Liver (tissue), 9 donors: ENCODE data around the gene TBC1D9. TPM values are rescaled to one million over a fixed set of nuclear protein-coding genes. Genes with fewer than 3 reads are reported as not detected.

Experiments used
- DNase-seq: peaks from one replicate; pipeline ENCODE4 v3.0.0-alpha.2; 2017; ENCODE audit warnings: low spot score
- H3K27ac ChIP-seq, 2 donors: one replicate each; pipeline ENCODE4 v1.7.0; 2013; ENCODE audit warnings: inconsistent platforms in 2 of 2, low read length in 2 of 2, control low read depth in 1 of 2, low read depth in 1 of 2, mild to moderate bottlenecking in 1 of 2
- H3K27me3 ChIP-seq, 4 donors: one replicate each; pipeline versions ENCODE4 v1.6.1 to v1.7.0; 2013; ENCODE audit warnings: low read length in 3 of 4, inconsistent platforms in 1 of 4, mild to moderate bottlenecking in 1 of 4, moderate library complexity in 1 of 4; ENCODE audit not compliant: control insufficient read depth in 4 of 4, insufficient read depth in 4 of 4
- H3K36me3 ChIP-seq, 4 donors: one replicate each; pipeline versions ENCODE4 v1.6.1 to v1.7.0; 2013; ENCODE audit warnings: low read length in 3 of 4, mild to moderate bottlenecking in 3 of 4, low read depth in 1 of 4, moderate library complexity in 1 of 4; ENCODE audit not compliant: control insufficient read depth in 4 of 4, insufficient read depth in 3 of 4
- H3K4me1 ChIP-seq, 4 donors: one replicate each; pipeline versions ENCODE4 v1.6.1 to v1.7.0; 2013; ENCODE audit warnings: low read length in 3 of 4, mild to moderate bottlenecking in 3 of 4, moderate library complexity in 1 of 4; ENCODE audit not compliant: control insufficient read depth in 4 of 4, insufficient read depth in 4 of 4
- H3K4me3 ChIP-seq, 3 donors: one replicate each; pipeline versions ENCODE4 v1.6.1 to v1.7.0; 2013; ENCODE audit warnings: low read length in 3 of 3, control low read depth in 1 of 3, low read depth in 1 of 3, mild to moderate bottlenecking in 1 of 3
- H3K9ac ChIP-seq, 2 donors: one replicate each; pipeline ENCODE4 v1.7.0; 2013; ENCODE audit warnings: low read length in 2 of 2, mild to moderate bottlenecking in 2 of 2, moderate library complexity in 2 of 2, control low read depth in 1 of 2, low read depth in 1 of 2
- H3K9me3 ChIP-seq, 4 donors: one replicate each; pipeline versions ENCODE4 v1.6.1 to v1.7.0; 2013; ENCODE audit warnings: low read length in 3 of 4; ENCODE audit not compliant: control insufficient read depth in 4 of 4
- ATF3 ChIP-seq: IDR thresholded peaks from 2 replicates; pipeline ENCODE4 v1.6.1; 2016; ENCODE audit warnings: antibody characterized with exemption
- CTCF ChIP-seq: fragments of 150-350 bp; IDR thresholded peaks from 2 replicates; pipeline ENCODE4 v1.5.1; 2017; ENCODE audit warnings: improper control_type of control experiment, low read depth, low read length; ENCODE audit not compliant: missing input control
- EGR1 ChIP-seq, 2 donors: IDR thresholded peaks; 2 replicates each; pipeline ENCODE4 v1.6.1; 2016 to 2018; ENCODE audit warnings: antibody characterized with exemption in 2 of 2, low read depth in 2 of 2
- FOXA2 ChIP-seq: IDR thresholded peaks from 2 replicates; pipeline ENCODE4 v1.6.1; 2016; ENCODE audit warnings: antibody characterized with exemption
- HNF4A ChIP-seq, 2 donors: conservative IDR thresholded peaks; 2 replicates each; pipeline ENCODE4 v1.6.1; 2016; ENCODE audit warnings: antibody characterized with exemption in 2 of 2, mild to moderate bottlenecking in 2 of 2
- HNF4G ChIP-seq: IDR thresholded peaks from 2 replicates; pipeline ENCODE4 v1.6.1; 2016; ENCODE audit warnings: antibody characterized with exemption
- JUND ChIP-seq, 2 donors: IDR thresholded peaks; 2 replicates each; pipeline ENCODE4 v1.6.1; 2016; ENCODE audit warnings: antibody characterized with exemption in 2 of 2
- RAD21 ChIP-seq, 2 donors: IDR thresholded peaks; 2 replicates each; pipeline ENCODE4 v1.6.1; 2016; ENCODE audit warnings: antibody characterized with exemption in 2 of 2, mild to moderate bottlenecking in 2 of 2
- REST ChIP-seq: IDR thresholded peaks from 2 replicates; pipeline ENCODE4 v1.6.1; 2016; ENCODE audit warnings: antibody characterized with exemption, mild to moderate bottlenecking
- RXRA ChIP-seq, 2 donors: IDR thresholded peaks; 2 replicates each; pipeline ENCODE4 v1.6.1; 2017 to 2018; ENCODE audit warnings: antibody characterized with exemption in 2 of 2, mild to moderate bottlenecking in 1 of 2
- SP1 ChIP-seq: IDR thresholded peaks from 2 replicates; pipeline ENCODE4 v1.6.1; 2018; ENCODE audit warnings: antibody characterized with exemption, mild to moderate bottlenecking
- TAF1 ChIP-seq: conservative IDR thresholded peaks from 2 replicates; pipeline ENCODE4 v1.6.1; 2016; ENCODE audit warnings: antibody characterized with exemption, mild to moderate bottlenecking
- YY1 ChIP-seq: IDR thresholded peaks from 2 replicates; pipeline ENCODE4 v1.6.1; 2016; ENCODE audit warnings: antibody characterized with exemption, mild to moderate bottlenecking
- ZBTB33 ChIP-seq: IDR thresholded peaks from 2 replicates; pipeline ENCODE4 v1.6.1; 2016; ENCODE audit warnings: antibody characterized with exemption
- WGBS: extraction: QIAGEN DNeasy Blood & Tissue Kit; methylation state at CpG from one replicate; pipeline ENCODE4 v1.1.7; 2013; 5-methylcytosine and 5-hydroxymethylcytosine counted together
- polyA plus RNA-seq, 2 donors: library from polyadenylated mRNA; stranded (reverse) in 1 of 2; unstranded in 1 of 2; fragments of 200-250 nt in 1 of 2; fragments of >200 nt in 1 of 2; fragmentation: Nextera tagmentation in 1 of 2; extraction: Ambion mirVana in 1 of 2; gene quantifications; one replicate each; pipeline versions ENCODE4 v1.2.1 to v1.2.3, GENCODE V29; 2013 to 2015
- total RNA-seq, 2 donors: library from RNA; depleted of rRNA; stranded (reverse); fragments of >200 nt; gene quantifications; one replicate each; pipeline ENCODE4 v1.2.3, GENCODE V29; 2014
- donor health status: healthy.
- donor health status: healthy.
- donor health status: healthy.
- donor health status: healthy.
- donor health status: healthy.

The TBC1D9 gene
- total and polyA plus RNA-seq, 4 donors: 1.4 to 8.5 (median 6.3) TPM

GRCh38 chr4:140805293-140805692, 49.1 kb upstream of the TBC1D9 start (continued):
- TF ChIP-seq CTCF: no peak
- TF ChIP-seq RXRA (IDR thresholded peaks at IDR 0.05): no peak
- no peak for TF ChIP-seq ATF3
- no peak for TF ChIP-seq RAD21 (IDR thresholded peaks at IDR 0.05)
- no peak for TF ChIP-seq FOXA2
- TF ChIP-seq SP1: no peak

- Histone ChIP-seq H3K4me3 (no peak overlapping the region), H3K4me1 (no peaks in the 10 kb centered on the region), H3K9ac (no peak overlapping the region), H3K27me3 (no peaks in the 10 kb centered on the region), H3K36me3 (no peaks in the 10 kb centered on the region), H3K27ac (no peak overlapping the region), H3K9me3 (no peaks in the 10 kb centered on the region)
- DNase-seq: no peak
- WGBS: 98% methylated on average over 5 of the region's 5 CpGs
- TF ChIP-seq YY1 (no peak), ATF3 (no peak), HNF4G (no peak), FOXA2 (no peak), ZBTB33 (no peak), HNF4A (conservative IDR thresholded peaks at IDR 0.05) (no peak), EGR1 (IDR thresholded peaks at IDR 0.05; ENCODE audit: low read depth in 2 of 2) (no peak), JUND (IDR thresholded peaks at IDR 0.05) (no peak), SP1 (no peak), TAF1 (no peak), RXRA (IDR thresholded peaks at IDR 0.05) (no peak), REST (no peak)
These were observed 46.4 kb upstream of the TBC1D9 start for GRCh38 chr4:140802591-140802990.
